Measurements from ENCODE around the gene KLRC1. TPM values are rescaled to one million over a fixed set of nuclear protein-coding genes. Genes with fewer than 3 reads are reported as not detected.
"Not testable (repeated sequence)": the region's sequence is repeated elsewhere in the genome, so short reads cannot be mapped to it uniquely, and the experiment has no call there.

Gene KLRC1
- 10 to 100 TPM; 12.9 to 13.7 TPM for total RNA-seq
- 65.1 TPM for polyA plus RNA-seq

- H3K4me3 Mint-ChIP-seq: peak within 1 kb of the TSS in 6 of 7 donors; percentile 24 to 84 (median 68)
- DNase-seq: no peak
- CTCF ChIA-PET: no interaction called here
Observed at GRCh38 chr12:10453156-10453555, at the start of gene KLRC1. TSS of gene KLRC1 (minus strand) at chr12:10453377. CDS start at chr12:10451156, 2,221 bp downstream.

GRCh38 chr12:10501030-10501429 is 47.9 kb upstream of the KLRC1 start:
- peak overlapping the region in 5 of 7 donors; percentile 4 to 42 (median 17) for H3K4me3 Mint-ChIP-seq
- no peaks in the 10 kb centered on the region for H3K36me3 ChIP-seq (ENCODE audit: insufficient read depth, low read length)
- H3K36me3 Mint-ChIP-seq: peaks cover 0 to 1% (median 0%) of the 10 kb centered on the region in 3 donors
- ChIA-PET POLR2A (no interaction called here), CTCF (interaction anchor here (0.9 to 2.2 kb wide), 4 partner anchors 60 to 265 kb away, joined by 3 to 10 read pairs (median 4); no protein-coding TSS in a partner anchor)
- peaks cover 0 to 2% (median 0%) of the 10 kb centered on the region in 5 donors for H3K9me3 Mint-ChIP-seq
- no peaks in the 10 kb centered on the region for H3K27me3 Mint-ChIP-seq
- no peaks in the 10 kb centered on the region for H3K27me3 ChIP-seq (ENCODE audit: insufficient read depth, low read length, poor library complexity, severe bottlenecking)
- H3K27ac Mint-ChIP-seq: peak overlapping the region in 6 of 8 donors; percentile 1 to 77 (median 45)
- peaks cover 51 to 62% (median 52%) of the 10 kb centered on the region in 3 donors for H3K4me1 Mint-ChIP-seq
- H3K9me3 ChIP-seq (ENCODE audit: low read length): no peaks in the 10 kb centered on the region
- peak in 2 of 5 donors; percentile 5 to 11 for DNase-seq
- H3K4me3 ChIP-seq (ENCODE audit: low read length): no peak overlapping the region
- no peaks in the 10 kb centered on the region for H3K4me1 ChIP-seq (ENCODE audit: insufficient read depth, low read length)
- no peak overlapping the region for H3K27ac ChIP-seq (ENCODE audit: low read depth, low read length)

More at GRCh38 chr12:10453156-10453555, at the start of gene KLRC1:
- no peaks in the 10 kb centered on the region for H3K4me1 ChIP-seq (ENCODE audit: insufficient read depth, low read length)
- POLR2A ChIA-PET: no interaction called here
- Mint-ChIP-seq H3K36me3 (peaks cover 2 to 34% (median 14%) of the 10 kb centered on the region in 3 donors), H3K4me1 (peaks cover 7 to 11% (median 10%) of the 10 kb centered on the region in 3 donors), H3K9me3 (peaks cover 30 to 41% (median 32%) of the 10 kb centered on the region in 5 donors), H3K27me3 (no peaks in the 10 kb centered on the region), H3K27ac (peak within 1 kb of the TSS in 5 of 8 donors; percentile 17 to 77 (median 29))
- no peak within 1 kb of the TSS for H3K4me3 ChIP-seq (ENCODE audit: low read length)
- no peaks in the 10 kb centered on the region for H3K36me3 ChIP-seq (ENCODE audit: insufficient read depth, low read length)
- no peak within 1 kb of the TSS for H3K27ac ChIP-seq (ENCODE audit: low read depth, low read length)
- no peaks in the 10 kb centered on the region for H3K9me3 ChIP-seq (ENCODE audit: low read length)
- H3K27me3 ChIP-seq (ENCODE audit: insufficient read depth, low read length, poor library complexity, severe bottlenecking): no peaks in the 10 kb centered on the region

DNA sequence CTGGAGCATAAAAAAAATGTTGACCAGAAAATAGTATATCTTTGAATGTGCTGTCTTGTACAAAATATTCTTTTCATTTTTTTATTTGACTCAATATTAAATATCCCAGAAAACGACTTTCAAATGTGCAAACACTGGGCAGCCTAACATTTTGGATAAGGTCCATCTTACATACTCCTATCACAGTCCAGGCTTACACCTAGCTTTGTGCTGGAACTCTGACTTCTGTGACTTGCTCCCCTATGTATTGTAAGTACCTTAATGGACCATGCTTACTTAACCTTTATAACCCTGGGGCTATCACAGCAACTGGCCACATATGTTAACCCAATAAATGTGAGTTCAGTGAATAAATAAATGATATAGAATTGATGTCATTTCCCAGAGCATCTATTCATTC is 44.9 kb upstream of the KLRC1 start:
- Mint-ChIP-seq H3K27ac (peak overlapping the region; percentile 12 to 90 (median 84)), H3K27me3 (no peaks in the 10 kb centered on the region), H3K36me3 (peaks cover 0 to 1% (median 0%) of the 10 kb centered on the region in 3 donors), H3K4me3 (peak overlapping the region in 6 of 7 donors; percentile 23 to 72 (median 44)), H3K9me3 (peaks cover 0 to 2% (median 0%) of the 10 kb centered on the region in 5 donors), H3K4me1 (peaks cover 42 to 55% (median 43%) of the 10 kb centered on the region in 3 donors)
- Histone ChIP-seq H3K27ac (ENCODE audit: low read depth, low read length) (no peak overlapping the region), H3K36me3 (ENCODE audit: insufficient read depth, low read length) (no peaks in the 10 kb centered on the region), H3K9me3 (ENCODE audit: low read length) (no peaks in the 10 kb centered on the region), H3K4me3 (ENCODE audit: low read length) (no peak overlapping the region), H3K4me1 (ENCODE audit: insufficient read depth, low read length) (no peaks in the 10 kb centered on the region), H3K27me3 (ENCODE audit: insufficient read depth, low read length, poor library complexity, severe bottlenecking) (no peaks in the 10 kb centered on the region)
- DNase-seq: no peak
- ChIA-PET CTCF (interaction anchor here (0.8 kb wide), 1 partner anchor 262 kb away, joined by 5 read pairs; no protein-coding TSS in a partner anchor), POLR2A (no interaction called here)

GRCh38 chr12:10497602-10498001 is 44.4 kb upstream of the KLRC1 start:
- peak; percentile 38 to 88 (median 73) for DNase-seq
- Histone ChIP-seq H3K4me1 (ENCODE audit: insufficient read depth, low read length) (no peaks in the 10 kb centered on the region), H3K9me3 (ENCODE audit: low read length) (no peaks in the 10 kb centered on the region), H3K27ac (ENCODE audit: low read depth, low read length) (no peak overlapping the region), H3K27me3 (ENCODE audit: insufficient read depth, low read length, poor library complexity, severe bottlenecking) (no peaks in the 10 kb centered on the region), H3K4me3 (ENCODE audit: low read length) (no peak overlapping the region), H3K36me3 (ENCODE audit: insufficient read depth, low read length) (no peaks in the 10 kb centered on the region)
- H3K27ac Mint-ChIP-seq: peak overlapping the region; percentile 51 to 90 (median 84)
- H3K27me3 Mint-ChIP-seq: no peaks in the 10 kb centered on the region
- ChIA-PET CTCF (interaction anchor here (0.8 kb wide), 1 partner anchor 262 kb away, joined by 5 read pairs; no protein-coding TSS in a partner anchor), POLR2A (no interaction called here)
- peak overlapping the region; percentile 1 to 72 (median 45) for H3K4me3 Mint-ChIP-seq
- H3K4me1 Mint-ChIP-seq: peaks cover 39 to 52% (median 41%) of the 10 kb centered on the region in 3 donors
- H3K9me3 Mint-ChIP-seq: peaks cover 0 to 2% (median 0%) of the 10 kb centered on the region in 5 donors
- H3K36me3 Mint-ChIP-seq: no peaks in the 10 kb centered on the region

GRCh38 chr12:10491766-10492165 is 38.6 kb upstream of the KLRC1 start:
- Histone ChIP-seq H3K9me3 (ENCODE audit: low read length) (no peaks in the 10 kb centered on the region), H3K4me3 (ENCODE audit: low read length) (no peak overlapping the region), H3K4me1 (ENCODE audit: insufficient read depth, low read length) (no peaks in the 10 kb centered on the region), H3K36me3 (ENCODE audit: insufficient read depth, low read length) (no peaks in the 10 kb centered on the region), H3K27me3 (ENCODE audit: insufficient read depth, low read length, poor library complexity, severe bottlenecking) (no peaks in the 10 kb centered on the region), H3K27ac (ENCODE audit: low read depth, low read length) (no peak overlapping the region)
- Mint-ChIP-seq H3K9me3 (peaks cover 2 to 4% (median 3%) of the 10 kb centered on the region in 5 donors), H3K27ac (no peak overlapping the region), H3K27me3 (no peaks in the 10 kb centered on the region), H3K4me3 (no peak overlapping the region), H3K4me1 (peaks cover 20 to 27% (median 25%) of the 10 kb centered on the region in 3 donors), H3K36me3 (peaks cover 0 to 7% (median 2%) of the 10 kb centered on the region in 3 donors)
- POLR2A ChIA-PET: no interaction called here
- CTCF ChIA-PET: no interaction called here
- no peak for DNase-seq

GRCh38 chr12:10487328-10487727 is 34.2 kb upstream of the KLRC1 start:
- H3K36me3 ChIP-seq (ENCODE audit: insufficient read depth, low read length); H3K4me3 Mint-ChIP-seq; H3K27ac ChIP-seq (ENCODE audit: low read depth, low read length); H3K27me3 ChIP-seq (ENCODE audit: insufficient read depth, low read length, poor library complexity, severe bottlenecking); H3K4me1 ChIP-seq (ENCODE audit: insufficient read depth, low read length); CTCF ChIA-PET; POLR2A ChIA-PET; H3K9me3 ChIP-seq (ENCODE audit: low read length); H3K4me3 ChIP-seq (ENCODE audit: low read length); H3K27ac Mint-ChIP-seq; DNase-seq; H3K27me3 Mint-ChIP-seq: not testable (repeated sequence)
- peaks cover 9 to 42% (median 23%) of the 10 kb centered on the region in 3 donors for H3K36me3 Mint-ChIP-seq
- H3K9me3 Mint-ChIP-seq: peaks cover 15 to 42% (median 26%) of the 10 kb centered on the region in 5 donors
- peaks cover 37 to 61% (median 50%) of the 10 kb centered on the region in 3 donors for H3K4me1 Mint-ChIP-seq

DNA sequence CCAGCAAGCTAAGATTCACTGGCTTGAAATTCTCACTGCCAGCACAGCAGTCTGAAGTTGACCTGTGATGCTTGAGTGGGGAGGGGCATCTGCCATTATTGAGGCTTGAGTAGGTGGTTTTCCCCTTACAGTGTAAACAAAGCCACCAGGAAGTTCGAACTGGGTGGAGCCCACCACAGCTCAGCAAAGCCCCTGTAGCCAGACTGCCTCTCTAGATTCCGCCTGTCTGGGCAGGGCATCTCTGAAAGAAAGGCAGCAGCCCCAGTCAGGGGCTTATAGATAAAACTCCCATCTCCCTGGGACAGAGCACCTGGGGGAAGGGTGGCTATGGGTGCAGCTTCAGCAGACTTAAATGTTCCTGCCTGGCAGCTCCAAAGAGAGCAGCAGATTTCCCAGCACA is 28.7 kb upstream of the KLRC1 start:
- POLR2A ChIA-PET: interaction anchor here (1.0 to 1.3 kb wide), 2 partner anchors 9 to 87 kb away, joined by 3 to 8 read pairs; no protein-coding TSS in a partner anchor

GRCh38 chr12:10472808-10473207 is 19.6 kb upstream of the KLRC1 start:
- H3K4me1 Mint-ChIP-seq: peaks cover 4 to 11% (median 10%) of the 10 kb centered on the region in 3 donors
- H3K36me3 ChIP-seq (ENCODE audit: insufficient read depth, low read length); H3K4me3 Mint-ChIP-seq; H3K27ac ChIP-seq (ENCODE audit: low read depth, low read length); CTCF ChIA-PET; H3K27me3 Mint-ChIP-seq; H3K9me3 ChIP-seq (ENCODE audit: low read length); DNase-seq; H3K4me3 ChIP-seq (ENCODE audit: low read length); POLR2A ChIA-PET; H3K27me3 ChIP-seq (ENCODE audit: insufficient read depth, low read length, poor library complexity, severe bottlenecking); H3K4me1 ChIP-seq (ENCODE audit: insufficient read depth, low read length): not testable (repeated sequence)
- peak overlapping the region in 1 of 8 donors; percentile 19 for H3K27ac Mint-ChIP-seq
- H3K36me3 Mint-ChIP-seq: peaks cover 0 to 43% (median 5%) of the 10 kb centered on the region in 3 donors
- peaks cover 16 to 40% (median 19%) of the 10 kb centered on the region in 5 donors for H3K9me3 Mint-ChIP-seq

More for the DNA sequence above, 28.7 kb upstream of the KLRC1 start:
- not testable (repeated sequence) for H3K27me3 ChIP-seq (ENCODE audit: insufficient read depth, low read length, poor library complexity, severe bottlenecking); H3K9me3 ChIP-seq (ENCODE audit: low read length); H3K36me3 ChIP-seq (ENCODE audit: insufficient read depth, low read length); H3K27me3 Mint-ChIP-seq; H3K4me3 ChIP-seq (ENCODE audit: low read length); H3K27ac ChIP-seq (ENCODE audit: low read depth, low read length)
- Mint-ChIP-seq H3K9me3 (peaks cover 21 to 54% (median 33%) of the 10 kb centered on the region in 5 donors), H3K4me3 (peak overlapping the region in 6 of 7 donors; percentile 31 to 78 (median 64)), H3K4me1 (peaks cover 37 to 64% (median 56%) of the 10 kb centered on the region in 3 donors), H3K27ac (peak overlapping the region; percentile 48 to 96 (median 88)), H3K36me3 (peaks cover 12 to 51% (median 30%) of the 10 kb centered on the region in 3 donors)
- CTCF ChIA-PET: interaction anchor here (1.0 to 1.7 kb wide), 3 partner anchors 8 to 116 kb away, joined by 3 to 9 read pairs (median 5); no protein-coding TSS in a partner anchor
- peak in 3 of 5 donors; percentile 64 to 77 (median 70) for DNase-seq
- peaks cover 13% of the 10 kb centered on the region for H3K4me1 ChIP-seq (ENCODE audit: insufficient read depth, low read length)

Data from CD8-positive, alpha-beta memory T cell (primary cell).